HT-29 (cell line): ENCODE results near the gene CEBPA. TPM values are rescaled to one million over a fixed set of nuclear protein-coding genes. Genes with fewer than 3 reads are reported as not detected.

ENCODE experiments used
- DNase-seq: peaks from one replicate; pipeline ENCODE4 v3.0.0-alpha.2; 2015; ENCODE audit warnings: low spot score
- total RNA-seq: library from RNA; depleted of rRNA; stranded (reverse); fragments of >200 nt; shearing (Covaris generic); gene quantifications from 2 replicates; pipeline ENCODE4 v1.2.3, GENCODE V29; 2014

The CEBPA gene
- total RNA-seq, 1 experiment from 2014 or later, result 16.9 TPM

- DNase-seq, result no peak
Observed at GRCh38 chr19:33289261-33289660, 13.1 kb downstream of the CEBPA start.

- no peak for DNase-seq
Observed at GRCh38 chr19:33288666-33289065, 13.7 kb downstream of the CEBPA start.

- no peak for DNase-seq
Observed at GRCh38 chr19:33287927-33288326, 14.4 kb downstream of the CEBPA start.

- DNase-seq, result no peak
Observed at GRCh38 chr19:33287438-33287837, 14.9 kb downstream of the CEBPA start.

GRCh38 chr19:33286899-33287298 lies 15.4 kb downstream of the CEBPA start:
- no peak for DNase-seq

- no peak for DNase-seq
Observed at GRCh38 chr19:33285441-33285927, 16.9 kb downstream of the CEBPA start.

GRCh38 chr19:33284756-33285155 lies 17.6 kb downstream of the CEBPA start:
- DNase-seq, result no peak

GRCh38 chr19:33284146-33284643 lies 18.1 kb downstream of the CEBPA start:
- no peak for DNase-seq

GRCh38 chr19:33283589-33283988 lies 18.7 kb downstream of the CEBPA start:
- DNase-seq, result no peak

GRCh38 chr19:33282036-33282671 lies 20.2 kb downstream of the CEBPA start:
- no peak for DNase-seq

- DNase-seq, result peak; percentile 35
Observed at GRCh38 chr19:33281296-33281926, 20.9 kb downstream of the CEBPA start.

GRCh38 chr19:33280351-33280921 lies 21.9 kb downstream of the CEBPA start:
- peak; percentile 36 for DNase-seq

- DNase-seq, result no peak
Observed at GRCh38 chr19:33279430-33280350, 22.6 kb downstream of the CEBPA start.

- DNase-seq, result no peak
Observed at GRCh38 chr19:33278403-33279269, 23.7 kb downstream of the CEBPA start.

- DNase-seq, result no peak
Observed at GRCh38 chr19:33278023-33278402, 24.3 kb downstream of the CEBPA start.

GRCh38 chr19:33277434-33277833 lies 24.9 kb downstream of the CEBPA start:
- no peak for DNase-seq

GRCh38 chr19:33275933-33276619 lies 26.3 kb downstream of the CEBPA start:
- DNase-seq, result no peak

GRCh38 chr19:33275559-33275932 lies 26.8 kb downstream of the CEBPA start:
- no peak for DNase-seq

- peak; percentile 55 for DNase-seq
Observed at GRCh38 chr19:33274663-33275558, 27.4 kb downstream of the CEBPA start.
